K562 (cell line): ENCODE results near the gene GPER1. TPM values are rescaled to one million over a fixed set of nuclear protein-coding genes. Genes with fewer than 3 reads are reported as not detected.

Experiments
- ATAC-seq: fragments of 200-7000 bp; cut with Tn5 transposase; 3 replicates; pipeline ENCODE4 v1.9.1; 2020; ENCODE audit warnings: moderate library complexity
- BruUV-seq: library from RNA; stranded (reverse); fragments of 400-500 nt; replicated peaks from 2 replicates; lab custom pipeline; 2021; lab: Mats Ljungman, UMichigan
- CTCF ChIA-PET: fragments of 300-600 bp; formaldehyde crosslinking; extraction: SDS; loops from one replicate; lab custom pipeline; 2021; ENCODE audit warnings: low intra/inter-chr PET ratio; lab: Yijun Ruan, JAX
- POLR2A ChIA-PET: fragments of 300-600, 350-650 bp; sonication (Branson Sonifier 250); formaldehyde crosslinking; extraction: SDS; loops from one replicate; lab custom pipeline; 2021; ENCODE audit warnings: antibody characterized with exemption, inconsistent platforms; lab: Yijun Ruan, JAX
- DNase-seq, 4 experiments: peaks; one replicate each; pipeline versions ENCODE4 v3.0.0 to v3.0.0-alpha.2; 2011 to 2018; ENCODE audit warnings: low spot score in 3 of 4, mixed read lengths in 3 of 4; ENCODE audit errors: extremely low read depth in 1 of 4
- FAIRE-seq: peaks from 2 replicates; lab custom pipeline; 2011; peaks lifted over from hg19 to GRCh38; lab: Jason Lieb, UNC
- H2AFZ ChIP-seq: 2 replicates; pipeline ENCODE4 v1.6.0; 2011; ENCODE audit warnings: low read depth, low read length, control low read depth, inconsistent platforms
- H3K27ac ChIP-seq: fragments of 200-600 bp; 3 replicates; pipeline ENCODE4 v1.8.0; 2011; ENCODE audit warnings: low read depth, mild to moderate bottlenecking, control low read depth, inconsistent platforms, low read length, moderate library complexity, mixed read lengths; ENCODE audit errors: extremely low read depth
- H3K27me3 ChIP-seq, 2 experiments: fragments of 300-600 bp in 1 of 2; 2 replicates in 1 of 2; 3 replicates in 1 of 2; pipeline versions ENCODE4 v1.6.0 to v1.8.0; 2011; ENCODE audit warnings: inconsistent platforms in 2 of 2, low read length in 2 of 2, mild to moderate bottlenecking in 1 of 2, mixed read lengths in 1 of 2, moderate library complexity in 1 of 2; ENCODE audit not compliant: control insufficient read depth in 2 of 2, insufficient read depth in 2 of 2
- H3K36me3 ChIP-seq: fragments of 300-600 bp; 3 replicates; pipeline ENCODE4 v1.8.0; 2011; ENCODE audit warnings: mild to moderate bottlenecking, low read length, inconsistent platforms; ENCODE audit not compliant: control insufficient read depth, insufficient read depth
- H3K4me1 ChIP-seq, 2 experiments: fragments of 200-600 bp in 1 of 2; replicated peaks in 1 of 2; 2 replicates in 1 of 2; 3 replicates in 1 of 2; pipeline versions ENCODE4 v1.5.1 to v1.8.0; 2011; ENCODE audit warnings: inconsistent platforms in 2 of 2, low read length in 2 of 2, mild to moderate bottlenecking in 1 of 2, mixed read lengths in 1 of 2, moderate library complexity in 1 of 2; ENCODE audit not compliant: control insufficient read depth in 2 of 2, insufficient read depth in 2 of 2
- H3K4me2 ChIP-seq: 2 replicates; pipeline ENCODE4 v1.6.1; 2011; ENCODE audit warnings: low read length, control low read depth, inconsistent platforms, mixed read lengths; ENCODE audit not compliant: insufficient read depth
- H3K4me3 ChIP-seq: fragments of 200-600 bp; sonication (generic), shearing (Covaris generic); 2 replicates; pipeline ENCODE4 v1.5.1; 2016; ENCODE audit warnings: control low read depth, inconsistent platforms
- H3K79me2 ChIP-seq: fragments of 200-600 bp; 3 replicates; pipeline ENCODE4 v1.8.0; 2011; ENCODE audit warnings: low read length, inconsistent platforms; ENCODE audit not compliant: control insufficient read depth, insufficient read depth
- H3K9ac ChIP-seq, 2 experiments: 2 replicates each; pipeline versions ENCODE4 v1.6.0 to v1.6.1; 2011; ENCODE audit warnings: low read depth in 2 of 2, low read length in 2 of 2, control low read depth in 1 of 2, inconsistent platforms in 1 of 2, mild to moderate bottlenecking in 1 of 2, mixed read lengths in 1 of 2; ENCODE audit not compliant: insufficient read depth in 1 of 2
- H3K9me1 ChIP-seq: one replicate; pipeline ENCODE4 v1.6.0; 2011; ENCODE audit warnings: inconsistent platforms, mild to moderate bottlenecking, low read length, moderate library complexity; ENCODE audit not compliant: control insufficient read depth, insufficient read depth
- H3K9me3 ChIP-seq: replicated peaks from 2 replicates; pipeline ENCODE4 v1.5.1; 2011; ENCODE audit warnings: low read depth, low read length, inconsistent platforms; ENCODE audit not compliant: control insufficient read depth, insufficient read depth
- H4K20me1 ChIP-seq: replicated peaks from 2 replicates; pipeline ENCODE4 v1.6.1; 2011; ENCODE audit warnings: low read length, inconsistent platforms, mixed read lengths; ENCODE audit not compliant: control insufficient read depth, insufficient read depth
- NONO ChIP-seq, 2 experiments: fragments of 200-400 bp in 1 of 2; fragments of 450-650 bp in 1 of 2; formaldehyde crosslinking in 1 of 2; IDR thresholded peaks; 2 replicates each; pipeline ENCODE4 v1.6.1; 2017; ENCODE audit warnings: low read depth in 2 of 2, mild to moderate bottlenecking in 2 of 2, moderate library complexity in 2 of 2, low read length in 1 of 2
- RBBP5 ChIP-seq: fragments of 200-600 bp; sonication (generic); IDR thresholded peaks from 2 replicates; pipeline ENCODE4 v1.6.1; 2012; ENCODE audit warnings: borderline replicate concordance, mild to moderate bottlenecking, low read length, control low read depth, inconsistent platforms; ENCODE audit not compliant: insufficient read depth, poor library complexity, severe bottlenecking
- SMAD4 ChIP-seq: fragments of 250-450 bp; sonication (Bioruptor Pico); conservative IDR thresholded peaks from 2 replicates; pipeline ENCODE4 v1.8.0; 2021; ENCODE audit warnings: inconsistent platforms, mild to moderate bottlenecking, moderate library complexity
- SP2 ChIP-seq: IDR thresholded peaks from 2 replicates; pipeline ENCODE4 v1.6.1; 2011; ENCODE audit warnings: mild to moderate bottlenecking, low read depth, low read length, moderate library complexity; ENCODE audit not compliant: poor library complexity, severe bottlenecking; ENCODE audit errors: extremely low read depth
- SUPT5H ChIP-seq: fragments of 450-650 bp; IDR thresholded peaks from 2 replicates; pipeline ENCODE4 v1.6.1; 2016
- TBP ChIP-seq: optimal IDR thresholded peaks from 2 replicates; pipeline ENCODE3; 2011; ENCODE audit warnings: low read depth, low read length, improper control_type of control experiment
- TEAD2 ChIP-seq: fragments of 450-650 bp; IDR thresholded peaks from 2 replicates; pipeline ENCODE4 v1.6.1; 2016; ENCODE audit warnings: missing genetic modification characterization, control low read depth, missing compliant biosample characterization
- TSC22D4 ChIP-seq: fragments of 450-650 bp; IDR thresholded peaks from 2 replicates; pipeline ENCODE4 v1.6.1; 2016; ENCODE audit warnings: missing genetic modification characterization, missing biosample characterization, control low read depth
- U2AF1 ChIP-seq: fragments of 200-400 bp; formaldehyde crosslinking; optimal IDR thresholded peaks from 2 replicates; pipeline ENCODE3; 2017; ENCODE audit warnings: mild to moderate bottlenecking, low read depth, low read length, moderate library complexity
- XRCC3 ChIP-seq: fragments of 450-650 bp; IDR thresholded peaks from 2 replicates; pipeline ENCODE4 v1.6.1; 2017; ENCODE audit warnings: mild to moderate bottlenecking, moderate library complexity
- XRCC5 ChIP-seq: fragments of 200-400 bp; formaldehyde crosslinking; IDR thresholded peaks from 2 replicates; pipeline ENCODE4 v1.6.1; 2017; ENCODE audit warnings: low read depth, mild to moderate bottlenecking, low read length
- ZFP30 ChIP-seq: fragments of 250-450 bp; sonication (Bioruptor Pico); IDR thresholded peaks from 2 replicates; pipeline ENCODE4 v1.8.0; 2022; ENCODE audit warnings: moderate library complexity, mild to moderate bottlenecking, inconsistent platforms, borderline replicate concordance
- WGBS: fragments of 100-300 bp; shearing (Covaris generic); methylation state at CpG from one replicate; pipeline ENCODE4 v1.1.6; 2016; ENCODE audit warnings: low coverage, mixed read lengths; ENCODE audit not compliant: insufficient coverage; ENCODE audit errors: missing lambda C conversion rate; 5-methylcytosine and 5-hydroxymethylcytosine counted together
- in situ Hi-C: fragments of 300-500 bp; cut with MboI; formaldehyde crosslinking; loops from 4 replicates; pipeline ENCODE4 v1.15.0; 2018; ENCODE audit warnings: inconsistent platforms, mixed read lengths
- intact Hi-C: fragments of 100-400 bp; cut with micrococcal nuclease; formaldehyde crosslinking; loops from 2 replicates; pipeline ENCODE4 v1.14.2; 2022
- polyA plus RNA-seq, 8 experiments: library from polyadenylated mRNA; depleted of rRNA in 4 of 8; stranded (reverse) in 5 of 8; unstranded in 3 of 8; fragments of >200 nt; fragmentation: Nextera tagmentation in 2 of 8; fragmentation: Illumina TruSeq in 1 of 8; extraction: Ambion mirVana in 2 of 8; extraction: Trizol in 1 of 8; gene quantifications; 2 replicates each; pipeline versions ENCODE4 v1.2.1 to v1.2.3, GENCODE V29; 2011 to 2014; ENCODE audit warnings: inconsistent platforms in 1 of 8, missing spikeins in 1 of 8
- total RNA-seq, 7 experiments: library from RNA; depleted of rRNA in 6 of 7; stranded (reverse); fragments of >200 nt in 6 of 7; fragmentation: Illumina TruSeq in 2 of 7; extraction: Trizol in 2 of 7; gene quantifications; 2 replicates each; pipeline versions ENCODE4 v1.2.1 to v1.2.3, GENCODE V29; 2011 to 2021; ENCODE audit warnings: low replicate concordance in 1 of 7
- TF ChIP-seq, protein P1 (sequence below): sonication (generic); formaldehyde crosslinking; IDR thresholded peaks from 2 replicates; pipeline ENCODE4 v1.8.0; 2022; ENCODE audit warnings: mild to moderate bottlenecking, missing genetic modification reagents
- TF ChIP-seq, protein P2 (sequence below): fragments of 450-650 bp; IDR thresholded peaks from 2 replicates; pipeline ENCODE4 v1.6.1; 2016; ENCODE audit warnings: mild to moderate bottlenecking
- TF ChIP-seq, protein P3 (sequence below): fragments of 450-650 bp; IDR thresholded peaks from 2 replicates; pipeline ENCODE4 v1.6.1; 2016; ENCODE audit warnings: low read depth, mild to moderate bottlenecking, moderate library complexity
- TF ChIP-seq, protein P4 (sequence below): fragments of 250-450 bp; sonication (Bioruptor Pico); IDR thresholded peaks from 2 replicates; pipeline ENCODE4 v1.4.0; 2020; ENCODE audit warnings: mild to moderate bottlenecking

GPER1 gene
- total and polyA plus RNA-seq, 9 of the 15 experiments (the other 6 are each of a cell fraction or from before 2014, with no cell fraction given): 0.04 to 0.09 (median 0.08) TPM; not detected in 6

DNA sequence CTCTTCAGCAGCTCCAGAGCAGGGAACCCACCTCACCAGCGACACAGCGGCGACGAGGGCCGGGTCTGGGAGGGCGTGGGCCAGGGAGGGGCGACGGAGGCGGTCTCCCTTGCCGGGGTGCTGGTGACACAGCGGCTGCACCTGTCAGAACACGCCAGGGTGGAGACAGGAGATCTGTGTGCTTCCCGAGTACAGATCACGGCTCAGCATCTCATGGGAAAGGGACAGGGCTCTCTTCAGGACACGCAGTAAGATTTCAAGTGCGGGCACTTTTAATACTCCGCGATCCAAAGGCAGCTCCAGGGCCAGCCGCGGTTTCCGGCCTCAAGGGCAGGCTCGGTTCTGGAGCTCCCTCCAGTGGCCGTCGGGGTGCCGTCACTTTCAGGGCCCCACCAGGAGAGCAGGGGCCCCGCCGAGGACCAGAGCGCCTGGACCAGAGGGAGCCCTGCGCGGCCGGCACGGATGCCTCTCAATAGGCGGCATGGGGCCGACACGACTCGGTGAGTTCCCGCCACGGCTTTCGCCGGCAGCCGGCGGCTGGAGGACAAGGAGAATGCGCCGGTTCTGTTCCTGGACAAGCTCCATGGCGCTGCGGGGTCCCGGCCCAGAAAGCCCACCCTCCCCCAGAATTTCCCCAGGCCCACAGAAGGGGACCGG lies 22.2 kb upstream of the GPER1 start:
- Histone ChIP-seq H3K27me3 (no peaks in the 10 kb centered on the region; a peak in 1 of 5 replicates), H3K79me2 (no peaks in the 10 kb centered on the region), H4K20me1 (peaks cover 13% of the 10 kb centered on the region; the same call in 1 of the 2 replicates), H3K9me3 (peaks cover 3% of the 10 kb centered on the region; the same call in 1 of the 2 replicates), H3K36me3 (no peaks in the 10 kb centered on the region), H3K4me3 (no peak overlapping the region), H3K9ac (peak overlapping the region in 1 of 2 experiments; percentile 84; a peak in 2 of 4 replicates), H3K4me2 (peak overlapping the region; percentile 28), H3K27ac (no peak overlapping the region), H2AFZ (no peak overlapping the region), H3K9me1 (no peaks in the 10 kb centered on the region), H3K4me1 (peaks cover 7 to 51% of the 10 kb centered on the region in 2 experiments; a peak in 4 of 5 replicates)
- CTCF ChIA-PET: interaction anchor here (0.6 to 4.6 kb wide), 6 partner anchors 69 to 279 kb away, joined by 3 to 111 read pairs (median 6); no protein-coding TSS in a partner anchor
- peak; percentile 87 to 93 (median 88) for DNase-seq
- ATAC-seq: peak; percentile 100
- peak; percentile 59 for FAIRE-seq
- POLR2A ChIA-PET: interaction anchor here (0.6 to 1.8 kb wide), 8 partner anchors 13 to 428 kb away, joined by 3 to 7 read pairs (median 4); partner anchors contain the start of gene GPR146
- no TSS peak for BruUV-seq
- 17% methylated on average over 33 of the region's 48 CpGs for WGBS
- in situ Hi-C loops: no loop called here
- intact Hi-C loops: loop anchor here (1.0 to 2.0 kb wide), 2 partner anchors 72 to 111 kb away; no protein-coding TSS in a partner anchor
- TF ChIP-seq, protein P1, sequence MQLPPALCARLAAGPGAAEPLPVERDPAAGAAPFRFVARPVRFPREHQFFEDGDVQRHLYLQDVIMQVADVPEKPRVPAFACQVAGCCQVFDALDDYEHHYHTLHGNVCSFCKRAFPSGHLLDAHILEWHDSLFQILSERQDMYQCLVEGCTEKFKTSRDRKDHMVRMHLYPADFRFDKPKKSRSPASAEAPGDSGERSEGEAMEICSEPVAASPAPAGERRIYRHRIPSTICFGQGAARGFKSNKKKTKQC: no peak
- no peak for TF ChIP-seq TBP
- TF ChIP-seq ZFP30: no peak
- TF ChIP-seq U2AF1: no peak
- TF ChIP-seq, protein P2, sequence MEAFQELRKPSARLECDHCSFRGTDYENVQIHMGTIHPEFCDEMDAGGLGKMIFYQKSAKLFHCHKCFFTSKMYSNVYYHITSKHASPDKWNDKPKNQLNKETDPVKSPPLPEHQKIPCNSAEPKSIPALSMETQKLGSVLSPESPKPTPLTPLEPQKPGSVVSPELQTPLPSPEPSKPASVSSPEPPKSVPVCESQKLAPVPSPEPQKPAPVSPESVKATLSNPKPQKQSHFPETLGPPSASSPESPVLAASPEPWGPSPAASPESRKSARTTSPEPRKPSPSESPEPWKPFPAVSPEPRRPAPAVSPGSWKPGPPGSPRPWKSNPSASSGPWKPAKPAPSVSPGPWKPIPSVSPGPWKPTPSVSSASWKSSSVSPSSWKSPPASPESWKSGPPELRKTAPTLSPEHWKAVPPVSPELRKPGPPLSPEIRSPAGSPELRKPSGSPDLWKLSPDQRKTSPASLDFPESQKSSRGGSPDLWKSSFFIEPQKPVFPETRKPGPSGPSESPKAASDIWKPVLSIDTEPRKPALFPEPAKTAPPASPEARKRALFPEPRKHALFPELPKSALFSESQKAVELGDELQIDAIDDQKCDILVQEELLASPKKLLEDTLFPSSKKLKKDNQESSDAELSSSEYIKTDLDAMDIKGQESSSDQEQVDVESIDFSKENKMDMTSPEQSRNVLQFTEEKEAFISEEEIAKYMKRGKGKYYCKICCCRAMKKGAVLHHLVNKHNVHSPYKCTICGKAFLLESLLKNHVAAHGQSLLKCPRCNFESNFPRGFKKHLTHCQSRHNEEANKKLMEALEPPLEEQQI: no peak
- no peak for TF ChIP-seq TEAD2
- no peak for TF ChIP-seq TSC22D4 (tag)
- TF ChIP-seq, protein P3, sequence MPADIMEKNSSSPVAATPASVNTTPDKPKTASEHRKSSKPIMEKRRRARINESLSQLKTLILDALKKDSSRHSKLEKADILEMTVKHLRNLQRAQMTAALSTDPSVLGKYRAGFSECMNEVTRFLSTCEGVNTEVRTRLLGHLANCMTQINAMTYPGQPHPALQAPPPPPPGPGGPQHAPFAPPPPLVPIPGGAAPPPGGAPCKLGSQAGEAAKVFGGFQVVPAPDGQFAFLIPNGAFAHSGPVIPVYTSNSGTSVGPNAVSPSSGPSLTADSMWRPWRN: no peak
- TF ChIP-seq XRCC3: no peak
- no peak for TF ChIP-seq SUPT5H
- TF ChIP-seq, protein P4, sequence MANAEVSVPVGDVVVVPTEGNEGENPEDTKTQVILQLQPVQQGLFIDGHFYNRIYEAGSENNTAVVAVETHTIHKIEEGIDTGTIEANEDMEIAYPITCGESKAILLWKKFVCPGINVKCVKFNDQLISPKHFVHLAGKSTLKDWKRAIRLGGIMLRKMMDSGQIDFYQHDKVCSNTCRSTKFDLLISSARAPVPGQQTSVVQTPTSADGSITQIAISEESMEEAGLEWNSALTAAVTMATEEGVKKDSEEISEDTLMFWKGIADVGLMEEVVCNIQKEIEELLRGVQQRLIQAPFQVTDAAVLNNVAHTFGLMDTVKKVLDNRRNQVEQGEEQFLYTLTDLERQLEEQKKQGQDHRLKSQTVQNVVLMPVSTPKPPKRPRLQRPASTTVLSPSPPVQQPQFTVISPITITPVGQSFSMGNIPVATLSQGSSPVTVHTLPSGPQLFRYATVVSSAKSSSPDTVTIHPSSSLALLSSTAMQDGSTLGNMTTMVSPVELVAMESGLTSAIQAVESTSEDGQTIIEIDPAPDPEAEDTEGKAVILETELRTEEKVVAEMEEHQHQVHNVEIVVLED: no peak
- TF ChIP-seq SMAD4 (CRISPR knock-in tag): no peak
- no peak for TF ChIP-seq RBBP5
- no peak for TF ChIP-seq NONO (IDR thresholded peaks at IDR 0.05; ENCODE audit: low read depth in 2 of 2, low read length in 1 of 2)
- no peak for TF ChIP-seq SP2
- no peak for TF ChIP-seq XRCC5
